NCI-H524 (cell line): ENCODE data around the gene IGF2.

ENCODE experiments used
- DNase-seq, 2 experiments: peaks; one replicate each; lab custom pipeline; 2025; lab: John Stamatoyannopoulos, UW

The IGF2 gene

GRCh38 chr11:2103668-2104523 lies 35.3 kb downstream of the IGF2 start:
- no peak for DNase-seq

- no peak for DNase-seq
Measured at GRCh38 chr11:2102883-2103213, 36.3 kb downstream of the IGF2 start.

- no peak for DNase-seq
Measured at GRCh38 chr11:2102132-2102882, 36.9 kb downstream of the IGF2 start.

- no peak for DNase-seq
Measured at GRCh38 chr11:2101171-2101675, 38.0 kb downstream of the IGF2 start.

GRCh38 chr11:2100361-2101170 lies 38.6 kb downstream of the IGF2 start:
- no peak for DNase-seq

- DNase-seq, result no peak
Measured at GRCh38 chr11:2099516-2100349, 39.5 kb downstream of the IGF2 start.

GRCh38 chr11:2098691-2099515 lies 40.3 kb downstream of the IGF2 start:
- no peak for DNase-seq

- no peak for DNase-seq
Measured at GRCh38 chr11:2097998-2098690, 41.0 kb downstream of the IGF2 start.

- DNase-seq, result no peak
Measured at GRCh38 chr11:2097356-2097997, 41.7 kb downstream of the IGF2 start.

- no peak for DNase-seq
Measured at GRCh38 chr11:2096919-2097301, 42.3 kb downstream of the IGF2 start.

GRCh38 chr11:2096011-2096918 lies 42.9 kb downstream of the IGF2 start:
- DNase-seq, result no peak

GRCh38 chr11:2095542-2095941 lies 43.6 kb downstream of the IGF2 start:
- no peak for DNase-seq

- DNase-seq, result no peak
Measured at GRCh38 chr11:2095198-2095520, 44.0 kb downstream of the IGF2 start.

GRCh38 chr11:2094354-2095197 lies 44.6 kb downstream of the IGF2 start:
- no peak for DNase-seq

GRCh38 chr11:2093575-2094353 lies 45.4 kb downstream of the IGF2 start:
- no peak for DNase-seq

- peak in 1 of 2 experiments; percentile 61 for DNase-seq
Measured at GRCh38 chr11:2092956-2093412, 46.2 kb downstream of the IGF2 start.

- DNase-seq, result no peak
Measured at GRCh38 chr11:2092464-2092910, 46.7 kb downstream of the IGF2 start.
